CD4-positive, CD25-positive, alpha-beta regulatory T cell (primary cell): ENCODE measurements around the gene AGFG2. TPM values are rescaled to one million over a fixed set of nuclear protein-coding genes. Genes with fewer than 3 reads are reported as not detected.
"Not testable (repeated sequence)": the region's sequence is repeated elsewhere in the genome, so short reads cannot be mapped to it uniquely, and the experiment has no call there.

Experiments
- ATAC-seq, 2 donors: fragments of 150-1000 bp; cut with Tn5 transposase; one replicate each; pipeline ENCODE4 v1.10.0; 2021; ENCODE audit warnings: low read depth in 2 of 2, moderate number of reproducible peaks in 2 of 2, moderate library complexity in 1 of 2
- DNase-seq, 3 donors: peaks; one replicate each; pipeline versions ENCODE4 v3.0.0 to v3.0.0-alpha.2; 2012 to 2022; ENCODE audit warnings: mixed read lengths in 1 of 3
- H3K27ac ChIP-seq: one replicate; pipeline ENCODE4 v1.7.0; 2013; ENCODE audit warnings: mild to moderate bottlenecking, low read length; ENCODE audit not compliant: insufficient read depth, poor library complexity, severe bottlenecking
- H3K27me3 ChIP-seq: one replicate; pipeline ENCODE4 v1.7.0; 2013; ENCODE audit warnings: low read length; ENCODE audit not compliant: control insufficient read depth, insufficient read depth
- H3K36me3 ChIP-seq: one replicate; pipeline ENCODE4 v1.7.0; 2013; ENCODE audit warnings: mild to moderate bottlenecking, low read length, moderate library complexity; ENCODE audit not compliant: control insufficient read depth, insufficient read depth
- H3K4me1 ChIP-seq: 2 replicates; pipeline ENCODE4 v1.7.0; 2013; ENCODE audit warnings: mild to moderate bottlenecking, low read length; ENCODE audit not compliant: insufficient read depth, control insufficient read depth, poor library complexity, severe bottlenecking
- H3K4me3 ChIP-seq: one replicate; pipeline ENCODE4 v1.7.0; 2013; ENCODE audit warnings: low read depth, mild to moderate bottlenecking, low read length, moderate library complexity
- H3K9me3 ChIP-seq, 2 experiments: 1 replicate in 1 of 2; 2 replicates in 1 of 2; pipeline ENCODE4 v1.7.0; 2013; ENCODE audit warnings: low read length in 2 of 2, mild to moderate bottlenecking in 1 of 2, moderate library complexity in 1 of 2; ENCODE audit not compliant: control insufficient read depth in 2 of 2
- H3K27ac Mint-ChIP-seq, 3 donors: one replicate each; pipeline ENCODE4 v1.8.0; 2020 to 2022; ENCODE audit warnings: mild to moderate bottlenecking in 3 of 3, mixed read lengths in 3 of 3, moderate library complexity in 2 of 3
- H3K27me3 Mint-ChIP-seq: one replicate; pipeline ENCODE4 v1.8.0; 2022; ENCODE audit warnings: mild to moderate bottlenecking, mixed read lengths
- H3K36me3 Mint-ChIP-seq: one replicate; pipeline ENCODE4 v1.8.0; 2020; ENCODE audit warnings: mixed read lengths
- H3K4me1 Mint-ChIP-seq, 4 donors: one replicate each; pipeline ENCODE4 v1.8.0; 2020 to 2022; ENCODE audit warnings: mixed read lengths in 4 of 4, mild to moderate bottlenecking in 1 of 4
- H3K4me3 Mint-ChIP-seq, 4 donors: one replicate each; pipeline ENCODE4 v1.8.0; 2020 to 2022; ENCODE audit warnings: mild to moderate bottlenecking in 4 of 4, mixed read lengths in 4 of 4, moderate library complexity in 3 of 4
- H3K9me3 Mint-ChIP-seq, 7 donors: one replicate each; pipeline ENCODE4 v1.8.0; 2020 to 2022; ENCODE audit warnings: mixed read lengths in 7 of 7, mild to moderate bottlenecking in 3 of 7, moderate library complexity in 2 of 7
- polyA plus RNA-seq, 4 donors: library from polyadenylated mRNA; unstranded; fragments of 300-500 nt; fragmentation: Illumina TruSeq; gene quantifications; one replicate each; pipeline ENCODE4 v1.2.3, GENCODE V29; 2021
- total RNA-seq: library from RNA; stranded (reverse); gene quantifications from one replicate; pipeline ENCODE4 v1.2.3, GENCODE V29; 2022

The AGFG2 gene
- total and polyA plus RNA-seq, 5 donors from 2014 or later, result 11.7 to 40.8 (median 17.3) TPM

- H3K36me3 ChIP-seq, result peaks cover 7% of the 10 kb centered on the region
- H3K27ac ChIP-seq, result peak overlapping the region; percentile 84
- peak overlapping the region; percentile 83 to 94 (median 88) for H3K4me3 Mint-ChIP-seq
- H3K4me1 ChIP-seq, result peaks cover 85% of the 10 kb centered on the region
- H3K4me1 Mint-ChIP-seq, result peaks cover 34 to 85% (median 74%) of the 10 kb centered on the region in 4 donors
- peak overlapping the region; percentile 90 to 99 (median 92) for H3K27ac Mint-ChIP-seq
- H3K9me3 Mint-ChIP-seq, result peaks cover 0 to 1% (median 0%) of the 10 kb centered on the region in 7 donors
- H3K36me3 Mint-ChIP-seq, result peaks cover 21% of the 10 kb centered on the region
- peak overlapping the region; percentile 84 for H3K4me3 ChIP-seq
- no peaks in the 10 kb centered on the region for H3K27me3 Mint-ChIP-seq
- DNase-seq (peak in 1 of 3 donors; percentile 13), ATAC-seq (no peak)
- H3K9me3 ChIP-seq, result no peaks in the 10 kb centered on the region
- no peaks in the 10 kb centered on the region for H3K27me3 ChIP-seq
Measured at GRCh38 chr7:100546926-100547800, 8.2 kb downstream of the AGFG2 start.

- H3K4me1 ChIP-seq, result peaks cover 78% of the 10 kb centered on the region
- peak overlapping the region; percentile 84 for H3K4me3 ChIP-seq
- peaks cover 29 to 84% (median 69%) of the 10 kb centered on the region in 4 donors for H3K4me1 Mint-ChIP-seq
- peaks cover 26% of the 10 kb centered on the region for H3K36me3 Mint-ChIP-seq
- H3K27me3 Mint-ChIP-seq, result no peaks in the 10 kb centered on the region
- peak overlapping the region; percentile 84 for H3K27ac ChIP-seq
- ATAC-seq (no peak), DNase-seq (no peak)
- no peaks in the 10 kb centered on the region for H3K9me3 ChIP-seq
- peak overlapping the region; percentile 83 to 94 (median 88) for H3K4me3 Mint-ChIP-seq
- H3K27ac Mint-ChIP-seq, result peak overlapping the region; percentile 90 to 99 (median 92)
- H3K36me3 ChIP-seq, result peaks cover 14% of the 10 kb centered on the region
- H3K9me3 Mint-ChIP-seq, result peaks cover 0 to 1% (median 0%) of the 10 kb centered on the region in 7 donors
- no peaks in the 10 kb centered on the region for H3K27me3 ChIP-seq
Measured at GRCh38 chr7:100547872-100548271, 8.9 kb downstream of the AGFG2 start.

GRCh38 chr7:100548446-100548845, 9.4 kb downstream of the AGFG2 start:
- Mint-ChIP-seq H3K36me3 (peaks cover 29% of the 10 kb centered on the region), H3K4me1 (peaks cover 28 to 78% (median 65%) of the 10 kb centered on the region in 4 donors), H3K27ac (peak overlapping the region; percentile 87 to 99 (median 92)), H3K4me3 (peak overlapping the region; percentile 41 to 78 (median 70))
- not testable (repeated sequence) for H3K4me3 ChIP-seq, H3K27me3 Mint-ChIP-seq, H3K27me3 ChIP-seq, ATAC-seq, H3K9me3 Mint-ChIP-seq, H3K9me3 ChIP-seq, DNase-seq
- H3K27ac ChIP-seq, result peak overlapping the region; percentile 84
- H3K4me1 ChIP-seq, result peaks cover 72% of the 10 kb centered on the region
- peaks cover 20% of the 10 kb centered on the region for H3K36me3 ChIP-seq

GRCh38 chr7:100552532-100552931, 13.5 kb downstream of the AGFG2 start:
- ATAC-seq (no peak), DNase-seq (no peak)
- H3K36me3 ChIP-seq, result peaks cover 52% of the 10 kb centered on the region
- Mint-ChIP-seq H3K4me3 (no peak overlapping the region), H3K27ac (peak overlapping the region; percentile 20 to 88 (median 67)), H3K9me3 (peaks cover 0 to 1% (median 0%) of the 10 kb centered on the region in 7 donors), H3K36me3 (peaks cover 44% of the 10 kb centered on the region), H3K4me1 (peaks cover 3 to 39% (median 26%) of the 10 kb centered on the region in 4 donors), H3K27me3 (no peaks in the 10 kb centered on the region)
- H3K4me1 ChIP-seq, result peaks cover 32% of the 10 kb centered on the region
- H3K27me3 ChIP-seq, result no peaks in the 10 kb centered on the region
- no peak overlapping the region for H3K4me3 ChIP-seq
- H3K9me3 ChIP-seq, result no peaks in the 10 kb centered on the region
- H3K27ac ChIP-seq, result peak overlapping the region; percentile 5

GRCh38 chr7:100553032-100553431, 14.0 kb downstream of the AGFG2 start:
- DNase-seq (no peak), ATAC-seq (no peak)
- H3K4me3 ChIP-seq, result no peak overlapping the region
- Mint-ChIP-seq H3K27me3 (no peaks in the 10 kb centered on the region), H3K4me1 (peaks cover 0 to 34% (median 22%) of the 10 kb centered on the region in 4 donors), H3K9me3 (peaks cover 0 to 1% (median 0%) of the 10 kb centered on the region in 7 donors), H3K27ac (peak overlapping the region in 1 of 3 donors; percentile 67), H3K4me3 (no peak overlapping the region), H3K36me3 (peaks cover 39% of the 10 kb centered on the region)
- H3K27me3 ChIP-seq, result no peaks in the 10 kb centered on the region
- peaks cover 52% of the 10 kb centered on the region for H3K36me3 ChIP-seq
- no peaks in the 10 kb centered on the region for H3K9me3 ChIP-seq
- H3K4me1 ChIP-seq, result peaks cover 27% of the 10 kb centered on the region
- no peak overlapping the region for H3K27ac ChIP-seq

GRCh38 chr7:100555701-100556100, 16.7 kb downstream of the AGFG2 start:
- no peak for ATAC-seq
- Histone ChIP-seq H3K36me3 (peaks cover 58% of the 10 kb centered on the region), H3K4me1 (peaks cover 5% of the 10 kb centered on the region), H3K27me3 (no peaks in the 10 kb centered on the region), H3K9me3 (no peaks in the 10 kb centered on the region), H3K4me3 (no peak overlapping the region), H3K27ac (no peak overlapping the region)
- Mint-ChIP-seq H3K9me3 (no peaks in the 10 kb centered on the region), H3K27ac (peak overlapping the region in 2 of 3 donors; percentile 18 to 35), H3K4me1 (peaks cover 1 to 19% (median 10%) of the 10 kb centered on the region in 4 donors), H3K36me3 (peaks cover 29% of the 10 kb centered on the region), H3K27me3 (no peaks in the 10 kb centered on the region), H3K4me3 (no peak overlapping the region)
- no peak for DNase-seq

- peak overlapping the region in 1 of 3 donors; percentile 35 for H3K27ac Mint-ChIP-seq
- no peaks in the 10 kb centered on the region for H3K9me3 Mint-ChIP-seq
- Histone ChIP-seq H3K27ac (no peak overlapping the region), H3K9me3 (no peaks in the 10 kb centered on the region), H3K4me3 (no peak overlapping the region), H3K4me1 (peaks cover 5% of the 10 kb centered on the region), H3K27me3 (no peaks in the 10 kb centered on the region), H3K36me3 (peaks cover 55% of the 10 kb centered on the region)
- H3K4me3 Mint-ChIP-seq, result no peak overlapping the region
- peaks cover 1 to 17% (median 9%) of the 10 kb centered on the region in 4 donors for H3K4me1 Mint-ChIP-seq
- DNase-seq, result no peak
- no peaks in the 10 kb centered on the region for H3K27me3 Mint-ChIP-seq
- ATAC-seq, result no peak
- H3K36me3 Mint-ChIP-seq, result peaks cover 28% of the 10 kb centered on the region
Measured at GRCh38 chr7:100556541-100556940, 17.5 kb downstream of the AGFG2 start.
